HG03521 (cell line): ENCODE measurements around the gene PRKAR2A.
"Not testable (repeated sequence)": the region's sequence is repeated elsewhere in the genome, so short reads cannot be mapped to it uniquely, and the experiment has no call there.

Experiments
- ATAC-seq: cut with Tn5 transposase; IDR thresholded peaks from one replicate; pipeline ENCODE4 v1.9.1; 2021; ENCODE audit warnings: mild to moderate bottlenecking, moderate library complexity; ENCODE audit not compliant: unreplicated experiment

Gene PRKAR2A

DNA sequence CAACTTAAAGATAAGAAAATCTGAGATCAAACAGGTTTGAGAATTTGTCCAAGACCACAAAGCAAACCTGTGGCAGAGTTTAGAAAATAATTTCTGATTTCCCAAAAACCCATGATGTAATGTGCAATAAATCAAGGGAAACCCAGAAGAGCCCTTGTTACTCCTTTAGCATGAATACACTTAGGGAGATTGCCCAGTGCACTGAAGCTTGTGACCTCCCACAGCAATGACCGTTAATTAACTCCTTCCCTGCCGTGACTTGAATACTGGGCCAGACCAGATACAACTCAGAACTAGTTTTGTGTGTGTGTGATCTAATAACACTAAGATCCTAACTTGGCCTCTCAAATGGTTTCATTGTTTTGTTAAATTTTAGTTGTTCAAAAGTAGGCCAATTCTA is 2.5 kb downstream of the PRKAR2A start:
- no peak for ATAC-seq

DNA sequence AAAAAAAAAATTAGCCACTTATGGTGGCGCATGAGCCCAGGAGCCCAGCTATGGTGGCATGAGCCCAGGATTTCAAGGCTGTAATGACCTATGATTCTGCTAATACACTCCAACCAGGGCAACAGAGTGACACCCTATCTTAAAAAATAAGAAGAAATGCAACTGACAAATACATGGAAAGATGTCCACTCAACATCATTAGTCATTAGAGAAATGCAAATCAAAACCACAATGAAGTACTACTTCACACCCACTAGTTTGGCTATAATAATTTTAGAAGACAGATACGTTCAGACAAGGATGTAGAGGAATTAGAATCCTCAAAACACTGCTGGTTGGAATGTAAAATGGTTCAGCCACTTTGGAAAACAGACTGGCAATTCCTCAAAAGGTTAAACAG is 10.5 kb downstream of the PRKAR2A start:
- no peak for ATAC-seq

DNA sequence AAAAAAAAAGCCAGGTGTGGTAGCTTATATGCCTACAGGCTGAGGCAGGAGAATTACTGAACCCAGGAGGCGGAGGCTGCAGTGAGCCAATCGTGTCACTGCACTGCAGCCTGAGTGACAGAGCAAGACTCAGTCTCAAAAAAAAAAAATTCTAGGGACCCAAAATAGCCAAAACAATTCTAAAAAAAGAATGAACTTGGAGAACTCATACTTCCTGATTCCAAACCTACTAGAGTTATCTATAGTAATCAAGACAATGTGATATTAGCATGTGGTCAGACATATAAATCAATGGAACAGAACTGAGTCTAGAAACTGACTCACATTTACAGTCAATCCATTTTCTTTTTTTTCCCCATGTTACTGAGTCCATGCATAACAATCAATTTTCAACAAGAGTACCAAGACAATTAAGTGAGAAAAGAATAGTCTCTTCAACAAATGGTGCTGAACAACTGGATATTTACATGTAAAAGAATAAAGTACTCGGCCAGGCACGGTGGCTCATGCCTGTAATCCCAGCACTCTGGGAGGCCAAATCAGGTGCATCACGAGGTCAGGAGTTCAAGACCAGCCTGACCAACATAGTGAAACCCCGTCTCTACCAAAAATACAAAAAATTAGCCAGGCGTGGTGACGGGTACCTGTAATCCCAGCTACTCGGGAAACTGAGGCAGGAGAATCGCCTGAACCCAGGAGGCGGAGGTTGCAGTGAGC is 11.9 kb downstream of the PRKAR2A start:
- ATAC-seq = no peak

- ATAC-seq = no peak
These were observed 15.0 kb downstream of the PRKAR2A start for GRCh38 chr3:48832684-48833083.

DNA sequence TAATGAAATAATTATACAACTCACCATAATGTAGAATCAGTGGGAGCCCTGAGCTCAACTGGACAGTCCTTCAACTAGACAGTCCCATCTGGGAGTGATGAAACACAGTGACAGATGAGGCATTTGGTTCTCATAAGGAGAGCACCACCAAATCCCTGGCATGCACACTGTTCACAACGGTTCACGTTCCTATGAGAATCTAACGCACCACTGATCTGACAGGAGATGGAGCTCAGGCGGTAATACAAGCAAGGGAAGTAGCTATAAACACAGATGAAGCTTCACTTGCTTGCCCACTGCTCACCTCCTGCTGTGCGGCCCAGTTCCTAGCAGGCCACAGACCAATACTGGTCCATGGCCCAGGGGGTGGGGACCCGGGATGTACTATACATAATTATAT is 17.0 kb downstream of the PRKAR2A start:
- no peak for ATAC-seq

GRCh38 chr3:48829525-48829924 is 18.1 kb downstream of the PRKAR2A start:
- not testable (repeated sequence) for ATAC-seq

DNA sequence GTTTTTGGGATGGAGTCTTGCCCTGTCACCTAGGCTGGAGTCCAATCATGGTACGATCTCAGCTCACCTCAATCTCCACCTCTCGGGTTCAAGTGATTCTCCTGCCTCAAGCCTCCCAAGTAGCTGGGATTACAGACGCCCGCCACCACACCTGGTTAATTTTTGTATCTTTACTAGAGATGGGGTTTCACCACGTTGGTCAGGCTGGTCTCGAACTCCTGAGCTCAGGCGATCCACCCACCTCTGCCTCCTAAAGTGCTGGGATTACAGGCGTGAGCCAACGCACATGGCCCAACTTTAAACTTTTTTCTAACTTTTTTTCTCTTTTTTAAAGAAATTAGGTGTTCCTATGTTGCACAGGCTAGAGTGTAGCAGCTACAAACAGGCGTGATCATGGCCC is 19.8 kb downstream of the PRKAR2A start:
- ATAC-seq = not testable (repeated sequence)

DNA sequence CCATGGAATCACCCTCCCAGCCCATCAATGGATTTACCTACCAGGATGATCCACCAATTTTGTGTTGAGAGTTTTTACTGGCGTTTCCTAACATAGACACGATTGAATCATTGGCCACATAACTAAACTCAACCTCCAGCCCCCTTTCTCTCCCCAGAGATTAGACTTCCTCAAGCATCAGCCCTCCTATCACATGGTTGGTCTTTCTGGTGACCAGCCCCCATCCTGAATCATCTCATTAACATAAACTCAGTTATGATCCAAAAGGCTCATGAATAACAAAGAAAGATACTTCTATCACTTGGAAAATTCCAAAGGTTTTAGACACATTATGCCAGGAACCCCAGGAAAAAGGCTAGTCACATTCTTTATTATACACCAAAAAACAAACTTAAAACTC is 21.2 kb downstream of the PRKAR2A start:
- no peak for ATAC-seq

DNA sequence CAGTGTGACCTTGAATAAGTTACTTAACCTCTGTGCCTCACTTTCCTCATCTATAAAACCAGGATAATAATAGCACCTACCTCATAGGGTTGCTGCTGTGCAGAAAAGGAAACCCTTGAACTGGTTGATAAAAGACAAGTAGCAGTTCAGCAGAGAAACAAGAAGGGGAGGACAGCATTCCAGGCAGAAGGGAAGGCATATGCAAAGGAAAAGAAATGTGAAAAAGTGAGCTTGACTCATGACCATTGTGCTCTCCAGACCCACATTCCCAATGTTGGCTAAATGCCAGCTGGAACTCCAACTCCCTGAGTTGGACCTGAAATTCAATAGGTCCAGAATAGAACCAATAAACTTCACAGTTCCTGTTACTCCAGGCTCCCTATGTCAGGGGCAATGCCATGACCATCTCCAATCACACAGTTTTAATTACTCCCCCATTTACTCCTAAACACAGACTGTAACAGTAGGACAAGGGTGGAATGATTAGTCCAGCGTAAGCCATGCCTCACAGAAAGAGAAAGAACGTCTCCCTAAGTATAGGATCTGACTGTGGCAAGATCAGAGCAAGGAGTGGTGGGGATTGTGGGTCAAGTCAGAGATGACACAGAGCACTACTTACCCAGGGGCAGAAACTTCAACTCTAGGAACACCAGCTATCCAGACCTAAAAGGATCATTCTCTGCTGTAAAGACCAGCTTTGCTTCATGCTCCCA is 26.9 kb downstream of the PRKAR2A start:
- ATAC-seq = no peak

DNA sequence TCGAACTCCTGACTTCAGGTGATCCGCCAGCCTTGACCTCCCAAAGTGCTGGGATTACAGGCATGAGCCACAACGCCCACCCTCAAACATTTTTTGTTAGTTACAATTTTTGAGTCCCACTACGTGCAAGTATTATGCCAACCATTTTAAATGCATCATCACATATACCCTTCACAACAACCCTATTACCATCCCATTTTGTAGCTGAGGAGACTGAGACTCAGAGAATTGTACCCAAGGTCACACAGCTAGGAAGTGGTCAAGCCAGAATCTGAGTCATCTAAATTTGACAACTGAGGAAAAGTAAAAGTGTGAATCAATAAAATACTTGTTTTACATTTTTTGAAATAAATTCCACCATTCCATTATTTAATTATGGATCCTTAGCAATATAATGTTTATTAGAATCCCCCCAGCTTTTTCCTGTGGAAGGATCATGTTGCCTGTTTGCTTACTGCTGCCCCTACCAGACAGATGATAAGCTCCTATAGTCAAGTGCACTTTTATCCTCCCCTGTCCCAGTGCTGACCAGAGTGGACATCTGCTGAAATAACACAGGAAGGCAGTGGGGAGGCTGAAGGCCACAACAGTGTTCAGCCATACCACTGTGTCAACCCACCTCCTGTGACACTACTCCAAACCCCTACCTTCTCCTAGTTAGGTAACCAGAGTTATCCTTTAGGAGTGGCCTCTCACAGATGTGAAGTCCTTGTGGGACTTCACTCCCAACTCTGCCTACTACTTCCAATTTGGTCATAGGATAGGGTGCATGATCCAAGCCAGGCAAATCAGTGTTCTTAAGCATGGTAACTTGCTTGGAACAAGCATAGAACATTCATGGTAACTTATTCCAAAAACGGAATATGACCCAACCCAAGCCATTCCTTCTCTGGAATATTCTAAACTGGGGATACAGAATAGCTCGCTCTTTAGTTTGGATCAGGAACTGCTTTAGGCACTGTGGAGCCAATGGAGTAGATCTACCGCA is 28.1 kb downstream of the PRKAR2A start:
- ATAC-seq = no peak

- ATAC-seq = no peak
These were observed 36.1 kb downstream of the PRKAR2A start for GRCh38 chr3:48811524-48811923.

DNA sequence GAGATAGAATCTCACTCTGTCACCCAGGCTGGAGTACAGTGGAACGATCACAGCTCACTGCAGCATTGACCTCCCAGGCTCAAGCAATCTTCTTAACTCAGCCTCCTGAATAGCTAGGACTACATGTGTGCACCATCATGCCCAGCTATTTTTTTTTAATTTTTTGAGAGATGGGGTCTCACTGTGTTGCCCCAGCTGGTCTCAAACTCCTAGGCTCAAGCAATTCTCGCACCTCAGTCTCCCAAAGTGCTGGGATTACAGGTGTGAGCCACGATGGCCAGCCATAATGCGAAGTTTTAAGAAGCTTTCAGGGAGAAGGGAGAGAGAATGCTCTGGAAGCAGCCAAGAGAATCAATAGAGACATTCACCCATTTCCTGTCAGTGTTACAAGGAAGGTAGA is 42.7 kb downstream of the PRKAR2A start:
- no peak for ATAC-seq

DNA sequence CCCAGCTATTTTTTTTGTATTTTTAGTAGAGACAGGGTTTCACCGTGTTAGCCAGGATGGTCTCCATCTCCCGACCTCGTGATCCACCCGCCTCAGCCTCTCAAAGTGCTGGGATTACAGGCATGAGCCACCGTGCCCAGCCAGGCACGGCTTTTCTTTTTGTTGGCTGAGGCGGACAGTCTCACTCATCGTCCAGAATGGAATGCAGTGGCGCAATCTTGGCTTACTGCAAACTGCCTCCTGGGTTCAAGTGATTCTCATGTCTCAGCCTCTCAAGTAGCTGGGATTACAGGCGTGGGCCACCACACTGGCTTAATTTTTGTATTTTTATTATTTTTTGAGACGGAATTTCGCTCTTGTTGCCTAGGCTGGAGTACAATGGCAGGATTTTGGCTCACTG is 46.8 kb downstream of the PRKAR2A start:
- not testable (repeated sequence) for ATAC-seq

DNA sequence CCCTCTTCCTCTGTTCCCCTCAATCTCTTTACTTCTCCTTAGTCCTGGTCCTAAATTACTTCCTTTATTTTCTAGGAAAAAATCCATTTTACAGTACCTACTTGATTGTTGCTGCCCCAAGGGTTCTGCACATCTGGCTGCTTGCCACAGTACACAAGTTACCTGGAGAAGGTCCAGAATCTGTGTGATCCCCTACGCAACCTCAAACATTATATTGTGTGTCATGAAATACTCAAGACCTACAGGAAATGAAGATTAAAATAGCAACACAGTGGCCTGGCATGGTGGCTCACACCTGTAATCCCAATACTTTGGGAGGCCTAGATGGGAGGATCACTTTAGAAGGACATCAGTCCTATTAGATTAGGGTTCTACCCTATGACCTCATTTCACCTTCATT is 48.7 kb downstream of the PRKAR2A start:
- no peak for ATAC-seq

- no peak for ATAC-seq
These were observed 50.0 kb downstream of the PRKAR2A start for GRCh38 chr3:48797626-48798025.

- ATAC-seq = no peak
These were observed 51.5 kb downstream of the PRKAR2A start for GRCh38 chr3:48795997-48796732.

- ATAC-seq = not testable (repeated sequence)
These were observed 54.2 kb downstream of the PRKAR2A start for GRCh38 chr3:48793484-48793883.

- no peak for ATAC-seq
These were observed 58.0 kb downstream of the PRKAR2A start for GRCh38 chr3:48789665-48790064.

DNA sequence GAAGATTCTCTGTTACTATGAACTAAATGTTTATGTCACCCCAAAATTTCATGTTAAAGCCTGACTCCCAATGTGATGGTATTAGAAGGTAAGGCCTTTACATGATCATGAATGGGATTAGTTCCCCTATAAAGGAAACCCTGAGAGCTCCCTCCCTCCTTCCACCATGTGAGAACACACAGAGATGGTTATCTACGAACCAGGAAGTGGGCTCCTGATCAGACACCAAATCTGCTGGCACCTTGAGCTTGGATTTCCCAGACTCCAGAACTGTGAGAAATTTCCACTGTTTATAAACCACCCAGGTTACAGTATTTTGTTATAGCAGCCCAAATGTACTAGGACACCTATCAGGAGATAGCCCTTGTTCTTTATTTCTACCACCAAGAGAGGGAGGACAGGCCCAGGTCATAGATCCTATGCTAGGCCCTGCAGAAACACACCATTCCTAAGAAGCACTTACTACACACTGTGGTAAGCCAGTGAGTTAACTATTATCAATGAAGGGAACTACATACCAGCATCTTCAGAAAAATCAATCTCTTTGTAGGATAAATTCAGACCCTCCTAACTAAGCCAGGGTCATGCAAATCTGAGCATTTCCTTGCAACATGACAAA is 59.0 kb downstream of the PRKAR2A start:
- no peak for ATAC-seq

DNA sequence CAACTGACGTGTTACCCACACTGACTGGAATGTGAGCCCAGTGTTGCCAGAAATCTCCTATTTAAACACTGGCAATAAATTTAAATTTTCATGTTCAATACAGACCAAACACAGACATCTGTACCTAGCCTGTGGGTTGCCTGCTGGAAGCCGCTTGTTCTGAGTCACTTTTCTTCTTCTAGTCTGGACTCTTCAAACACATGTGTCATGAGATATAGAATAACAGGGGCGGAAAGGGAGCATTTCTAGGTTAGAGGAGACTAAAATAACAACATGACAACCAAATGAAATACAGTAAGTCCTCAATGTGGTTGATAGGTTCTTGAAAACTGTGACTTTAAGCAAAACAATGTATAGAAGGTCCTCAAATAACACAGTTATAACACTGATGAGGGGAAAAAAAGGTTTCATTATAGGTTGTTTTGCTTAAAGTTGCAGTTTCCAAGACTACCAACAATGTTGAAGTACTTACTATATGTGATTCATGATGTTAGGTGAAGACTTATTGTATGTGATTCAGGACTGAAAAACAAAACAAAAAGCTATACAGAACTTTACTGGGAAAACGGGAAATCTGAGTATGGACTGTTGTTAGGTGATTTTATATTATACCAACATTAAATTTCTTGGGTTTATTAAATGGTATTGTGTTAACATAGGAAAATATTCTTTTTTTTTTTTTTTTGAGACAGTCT is 63.1 kb downstream of the PRKAR2A start:
- ATAC-seq = no peak
